CD14-positive monocyte (primary cell): Measurements from ENCODE around the gene SLC41A1. TPM values are rescaled to one million over a fixed set of nuclear protein-coding genes. Genes with fewer than 3 reads are reported as not detected.

Source experiments
- DNase-seq, 3 donors: peaks; one replicate each; pipeline ENCODE4 v3.0.0-alpha.2; 2011 to 2022
- H2AFZ ChIP-seq: 2 replicates; pipeline ENCODE4 v1.6.0; 2012; ENCODE audit warnings: mild to moderate bottlenecking, low read depth, low read length, inconsistent platforms; ENCODE audit not compliant: insufficient read depth, poor library complexity, severe bottlenecking
- H3K27ac ChIP-seq, 2 donors: 1 replicate in 1 of 2; 2 replicates in 1 of 2; pipeline ENCODE4 v1.5.1; 2012 to 2013; ENCODE audit warnings: low read length in 2 of 2, control low read depth in 1 of 2, inconsistent platforms in 1 of 2, low read depth in 1 of 2, mild to moderate bottlenecking in 1 of 2
- H3K27me3 ChIP-seq, 2 donors: one replicate each; pipeline versions ENCODE4 v1.6.0 to v1.6.1; 2011 to 2013; ENCODE audit warnings: low read length in 2 of 2; ENCODE audit not compliant: control insufficient read depth in 2 of 2, insufficient read depth in 2 of 2
- H3K36me3 ChIP-seq, 2 donors: replicated peaks in 1 of 2; 1 replicate in 1 of 2; 2 replicates in 1 of 2; pipeline versions ENCODE4 v1.5.1 to v1.6.1; 2012 to 2013; ENCODE audit warnings: low read length in 2 of 2, control low read depth in 1 of 2, inconsistent platforms in 1 of 2, mild to moderate bottlenecking in 1 of 2; ENCODE audit not compliant: insufficient read depth in 2 of 2, control insufficient read depth in 1 of 2
- H3K4me1 ChIP-seq, 2 donors: 1 replicate in 1 of 2; 2 replicates in 1 of 2; pipeline versions ENCODE4 v1.5.1 to v1.6.1; 2012 to 2013; ENCODE audit warnings: low read length in 2 of 2, control low read depth in 1 of 2, inconsistent platforms in 1 of 2, mild to moderate bottlenecking in 1 of 2, moderate library complexity in 1 of 2; ENCODE audit not compliant: insufficient read depth in 2 of 2, control insufficient read depth in 1 of 2
- H3K4me2 ChIP-seq: replicated peaks from 2 replicates; pipeline ENCODE3; 2012; ENCODE audit warnings: low read length, moderate library complexity, mild to moderate bottlenecking; ENCODE audit not compliant: poor library complexity, severe bottlenecking; ENCODE audit errors: extremely low read depth
- H3K4me3 ChIP-seq, 3 experiments: fragments of 200-600 bp in 1 of 3; sonication (generic) in 1 of 3; replicated peaks in 1 of 3; 1 replicate in 2 of 3; 2 replicates in 1 of 3; pipeline ENCODE4 v1.5.1; 2011 to 2013; ENCODE audit warnings: low read length in 3 of 3, mild to moderate bottlenecking in 3 of 3, control low read depth in 2 of 3, low read depth in 2 of 3, inconsistent platforms in 1 of 3, moderate library complexity in 1 of 3
- H3K79me2 ChIP-seq: 2 replicates; pipeline ENCODE4 v1.6.0; 2012; ENCODE audit warnings: mild to moderate bottlenecking, control low read depth, inconsistent platforms, low read length, moderate library complexity; ENCODE audit not compliant: insufficient read depth
- H3K9ac ChIP-seq: 2 replicates; pipeline ENCODE4 v1.6.0; 2017; ENCODE audit warnings: low read length, mild to moderate bottlenecking; ENCODE audit not compliant: insufficient read depth, poor library complexity, severe bottlenecking
- H3K9me3 ChIP-seq, 2 donors: replicated peaks in 1 of 2; 1 replicate in 1 of 2; 2 replicates in 1 of 2; pipeline versions ENCODE4 v1.5.1 to v1.6.1; 2012 to 2013; ENCODE audit warnings: low read length in 2 of 2, control low read depth in 1 of 2; ENCODE audit not compliant: control insufficient read depth in 1 of 2, insufficient read depth in 1 of 2
- H4K20me1 ChIP-seq: 2 replicates; pipeline ENCODE4 v1.6.0; 2012; ENCODE audit warnings: mild to moderate bottlenecking, low read length, control low read depth, moderate library complexity; ENCODE audit not compliant: insufficient read depth
- H3K27ac Mint-ChIP-seq, 7 donors: one replicate each; pipeline ENCODE4 v1.8.0; 2020; ENCODE audit warnings: mild to moderate bottlenecking in 7 of 7, mixed read lengths in 7 of 7, moderate library complexity in 6 of 7, inconsistent platforms in 2 of 7
- H3K27me3 Mint-ChIP-seq, 3 donors: one replicate each; pipeline ENCODE4 v1.8.0; 2021 to 2022; ENCODE audit warnings: low read depth in 3 of 3, mild to moderate bottlenecking in 3 of 3, mixed read lengths in 3 of 3, moderate library complexity in 3 of 3, inconsistent platforms in 1 of 3
- H3K36me3 Mint-ChIP-seq, 2 donors: one replicate each; pipeline ENCODE4 v1.8.0; 2020; ENCODE audit warnings: mixed read lengths in 2 of 2, inconsistent platforms in 1 of 2, mild to moderate bottlenecking in 1 of 2
- H3K4me1 Mint-ChIP-seq: one replicate; pipeline ENCODE4 v1.8.0; 2020; ENCODE audit warnings: mild to moderate bottlenecking, mixed read lengths
- H3K4me3 Mint-ChIP-seq, 2 donors: one replicate each; pipeline ENCODE4 v1.8.0; 2020; ENCODE audit warnings: mild to moderate bottlenecking in 2 of 2, mixed read lengths in 2 of 2, moderate library complexity in 1 of 2
- H3K9me3 Mint-ChIP-seq, 7 donors: one replicate each; pipeline ENCODE4 v1.8.0; 2020 to 2022; ENCODE audit warnings: mixed read lengths in 7 of 7, mild to moderate bottlenecking in 6 of 7, moderate library complexity in 6 of 7, inconsistent platforms in 2 of 7
- CTCF ChIP-seq: fragments of 200-600 bp; IDR thresholded peaks from one replicate; pipeline ENCODE4 v1.8.0; 2022; ENCODE audit warnings: antibody characterized with exemption, mild to moderate bottlenecking
- WGBS: methylation state at CpG from one replicate; pipeline ENCODE4 v1.1.5; 2013; ENCODE audit warnings: missing lambda C conversion rate; ENCODE audit not compliant: insufficient coverage; 5-methylcytosine and 5-hydroxymethylcytosine counted together
- intact Hi-C, 2 donors: fragments of 100-400 bp; cut with micrococcal nuclease; formaldehyde crosslinking; loops; one replicate each; pipeline versions ENCODE4 v1.15.0 to v1.15.1; 2023
- polyA plus RNA-seq, 3 donors: library from polyadenylated mRNA; depleted of rRNA in 1 of 3; unstranded in 2 of 3; stranded (reverse) in 1 of 3; fragments of 300-500 nt in 2 of 3; fragments of >200 nt in 1 of 3; fragmentation: Illumina TruSeq in 2 of 3; gene quantifications; 1 replicate in 2 of 3; 2 replicates in 1 of 3; pipeline ENCODE4 v1.2.3, GENCODE V29; 2012 to 2021

SLC41A1 gene
- polyA plus RNA-seq, 3 donors = 0.54 to 2.3 (median 1.1) TPM

GRCh38 chr1:205804605-205805004 lies 8.4 kb downstream of the SLC41A1 start:
- Mint-ChIP-seq H3K27me3 (peaks cover 2 to 3% (median 2%) of the 10 kb centered on the region in 3 donors), H3K9me3 (no peaks in the 10 kb centered on the region), H3K36me3 (peaks cover 0 to 6% of the 10 kb centered on the region in 2 donors), H3K4me3 (no peak overlapping the region), H3K27ac (no peak overlapping the region), H3K4me1 (peaks cover 11% of the 10 kb centered on the region)
- Histone ChIP-seq H2AFZ (no peak overlapping the region), H3K9me3 (no peaks in the 10 kb centered on the region), H3K4me2 (no peak overlapping the region), H3K79me2 (no peaks in the 10 kb centered on the region), H3K4me1 (no peaks in the 10 kb centered on the region), H3K27me3 (no peaks in the 10 kb centered on the region), H3K4me3 (no peak overlapping the region), H3K9ac (no peak overlapping the region), H3K36me3 (no peaks in the 10 kb centered on the region), H3K27ac (no peak overlapping the region), H4K20me1 (no peaks in the 10 kb centered on the region)
- 100% methylated on average over 1 of the region's 2 CpGs for WGBS
- TF ChIP-seq CTCF = no peak
- no peak for DNase-seq
- intact Hi-C loops = no loop called here

GRCh38 chr1:205803986-205804385 lies 9.0 kb downstream of the SLC41A1 start:
- intact Hi-C loops = no loop called here
- Histone ChIP-seq H3K36me3 (no peaks in the 10 kb centered on the region), H4K20me1 (no peaks in the 10 kb centered on the region), H3K9ac (no peak overlapping the region), H3K9me3 (no peaks in the 10 kb centered on the region), H3K27me3 (no peaks in the 10 kb centered on the region), H3K27ac (no peak overlapping the region), H3K79me2 (no peaks in the 10 kb centered on the region), H2AFZ (no peak overlapping the region), H3K4me3 (no peak overlapping the region), H3K4me1 (no peaks in the 10 kb centered on the region), H3K4me2 (no peak overlapping the region)
- Mint-ChIP-seq H3K9me3 (no peaks in the 10 kb centered on the region), H3K4me1 (peaks cover 8% of the 10 kb centered on the region), H3K4me3 (no peak overlapping the region), H3K36me3 (peaks cover 0 to 9% of the 10 kb centered on the region in 2 donors), H3K27ac (no peak overlapping the region), H3K27me3 (peaks cover 0 to 3% (median 2%) of the 10 kb centered on the region in 3 donors)
- no peak for TF ChIP-seq CTCF
- WGBS = 74% methylated on average over 3 of the region's 4 CpGs
- no peak for DNase-seq
